NK-92 (cell line): ENCODE data around the gene DENND4B.
"Not testable (repeated sequence)": the region's sequence is repeated elsewhere in the genome, so short reads cannot be mapped to it uniquely, and the experiment has no call there.

Experiments
- DNase-seq: peaks from one replicate; lab custom pipeline; 2025; ENCODE audit not compliant: unreplicated experiment; lab: John Stamatoyannopoulos, UW

The DENND4B gene

DNA sequence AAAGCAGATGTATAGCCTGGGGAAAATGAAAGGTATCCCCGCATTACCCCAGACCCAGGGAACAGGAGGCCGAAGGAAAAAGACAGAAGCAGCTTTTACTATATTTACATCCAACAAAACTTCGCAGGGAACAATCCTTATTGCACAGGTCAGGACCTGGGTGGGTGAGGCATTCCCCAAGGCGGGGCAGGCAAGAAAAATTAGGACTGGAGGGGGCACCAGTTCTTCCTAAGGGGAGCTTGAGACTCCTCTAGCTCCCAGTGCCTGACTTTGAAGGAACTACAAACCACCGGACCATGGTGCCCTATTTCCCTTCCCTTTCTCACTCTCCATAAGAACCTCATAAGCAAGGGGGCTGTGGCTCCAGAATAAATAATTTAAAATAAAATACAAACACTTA is 17.1 kb downstream of the DENND4B start:
- DNase-seq, result no peak

DNA sequence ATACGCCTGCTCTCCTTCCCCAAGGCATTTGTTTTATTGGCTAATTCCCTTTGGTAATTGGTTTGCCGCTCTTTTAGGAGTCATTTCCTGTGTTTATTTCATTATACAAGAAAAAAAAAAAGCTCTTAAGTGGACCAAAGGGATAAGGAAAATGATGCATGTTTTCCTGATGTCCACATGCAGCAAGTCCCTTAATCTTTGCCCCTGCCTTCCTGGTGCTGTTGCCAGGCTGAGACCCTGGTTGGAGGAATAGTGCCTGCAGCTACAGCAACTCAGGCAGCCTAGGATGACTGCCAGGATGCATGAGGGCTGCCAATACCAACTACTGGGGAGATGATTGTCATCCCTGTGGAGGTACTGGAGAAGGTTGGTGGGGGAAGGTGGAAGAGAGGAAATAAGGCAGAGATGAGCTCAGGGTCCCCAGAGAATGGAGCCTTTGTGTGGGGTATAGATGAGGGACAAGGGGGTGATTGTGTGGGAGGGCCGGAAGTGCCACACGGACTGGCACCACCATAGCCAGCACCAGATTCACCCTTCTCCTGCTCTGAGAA is 17.7 kb downstream of the DENND4B start:
- DNase-seq, result no peak

DNA sequence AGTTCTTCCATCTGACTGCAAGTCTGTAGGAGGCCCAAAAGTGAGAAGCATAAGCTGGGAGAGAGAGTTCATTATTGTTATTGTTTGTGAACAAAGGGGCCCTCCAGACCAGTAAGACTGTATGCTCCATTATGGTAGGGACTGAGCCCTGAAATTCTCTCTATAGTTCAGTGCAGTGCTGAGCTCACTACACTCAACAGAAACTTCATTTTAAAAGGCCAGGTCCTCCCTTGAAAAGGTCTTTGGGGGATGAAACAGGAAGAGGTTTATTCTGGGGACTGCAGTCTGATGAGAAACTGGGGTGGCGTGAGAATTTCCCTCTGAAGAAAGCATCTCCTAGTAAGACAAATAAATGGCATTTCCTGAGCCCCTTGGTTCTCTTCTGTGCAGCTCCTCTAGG is 18.3 kb downstream of the DENND4B start:
- DNase-seq, result no peak

DNA sequence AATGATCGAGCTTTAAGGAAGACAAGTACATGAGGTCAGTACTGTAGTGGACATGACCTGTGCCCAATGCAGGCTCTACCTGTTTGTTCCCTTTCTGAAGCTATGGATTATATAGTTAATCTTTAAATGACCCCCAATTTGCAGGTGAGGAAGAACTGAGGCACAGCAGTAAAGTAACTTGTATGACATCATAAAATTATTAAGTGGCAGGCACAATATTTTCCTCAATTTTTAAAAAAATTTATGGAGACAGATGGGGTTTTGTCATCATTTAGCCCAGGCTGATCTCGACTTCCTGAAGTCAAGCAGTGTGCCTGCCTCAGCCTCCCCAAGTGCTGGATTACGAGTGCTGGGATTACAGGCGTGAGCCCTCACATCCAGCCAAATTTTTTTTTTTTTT is 20.1 kb downstream of the DENND4B start:
- DNase-seq, result no peak

DNA sequence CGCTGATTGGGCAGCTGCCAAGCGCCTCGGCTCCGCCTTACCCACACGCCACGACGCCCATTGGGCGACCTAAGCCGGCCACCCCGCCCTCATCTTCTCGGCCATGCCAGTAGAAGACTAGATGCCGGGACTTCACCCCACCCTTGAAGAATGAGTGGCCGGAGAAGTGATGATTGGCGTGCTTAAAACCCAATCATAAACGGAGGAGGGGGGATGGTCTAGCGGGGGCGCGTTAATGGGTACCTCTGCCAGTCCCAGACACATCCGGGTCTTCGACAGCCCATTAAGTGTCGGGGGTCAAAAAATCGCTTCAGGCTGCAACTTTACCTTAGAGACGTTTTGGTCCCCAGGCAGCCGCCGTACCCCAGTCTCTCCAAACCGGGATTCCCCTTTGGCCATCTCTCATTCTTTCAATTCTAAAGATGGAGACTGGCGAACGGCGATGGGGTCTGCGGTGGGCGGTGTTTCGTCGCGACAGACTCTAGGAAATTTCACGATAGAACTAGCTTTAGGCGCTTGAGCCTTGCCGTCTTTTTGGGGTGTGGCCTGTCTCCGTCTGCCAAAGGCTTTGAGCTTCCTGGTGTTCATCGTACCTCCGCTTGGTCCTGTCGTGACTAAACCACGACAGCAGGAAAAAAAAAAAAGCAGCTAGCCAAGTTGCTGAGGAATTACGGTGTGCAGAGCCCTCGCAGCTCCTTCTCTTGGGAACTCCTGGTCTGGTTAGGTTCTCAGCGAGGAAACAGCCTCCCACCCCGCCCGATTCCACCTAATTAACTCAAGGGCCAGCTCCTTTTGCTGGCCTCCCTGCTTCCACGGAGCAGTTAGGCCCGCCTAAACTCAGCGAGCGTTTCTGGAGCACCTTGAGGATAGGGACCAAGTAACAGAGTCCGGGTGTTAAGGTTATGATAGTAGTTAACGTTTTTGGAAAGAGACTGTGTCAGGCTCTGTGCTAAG is 23.3 kb downstream of the DENND4B start, which contains the start of gene GATAD2B:
Gene GATAD2B (minus strand): TSS at position 1 of the 954 bp plus-strand sequence. CDS start 94,625 bp downstream, outside the sequence.
- peak; percentile 98 for DNase-seq

DNA sequence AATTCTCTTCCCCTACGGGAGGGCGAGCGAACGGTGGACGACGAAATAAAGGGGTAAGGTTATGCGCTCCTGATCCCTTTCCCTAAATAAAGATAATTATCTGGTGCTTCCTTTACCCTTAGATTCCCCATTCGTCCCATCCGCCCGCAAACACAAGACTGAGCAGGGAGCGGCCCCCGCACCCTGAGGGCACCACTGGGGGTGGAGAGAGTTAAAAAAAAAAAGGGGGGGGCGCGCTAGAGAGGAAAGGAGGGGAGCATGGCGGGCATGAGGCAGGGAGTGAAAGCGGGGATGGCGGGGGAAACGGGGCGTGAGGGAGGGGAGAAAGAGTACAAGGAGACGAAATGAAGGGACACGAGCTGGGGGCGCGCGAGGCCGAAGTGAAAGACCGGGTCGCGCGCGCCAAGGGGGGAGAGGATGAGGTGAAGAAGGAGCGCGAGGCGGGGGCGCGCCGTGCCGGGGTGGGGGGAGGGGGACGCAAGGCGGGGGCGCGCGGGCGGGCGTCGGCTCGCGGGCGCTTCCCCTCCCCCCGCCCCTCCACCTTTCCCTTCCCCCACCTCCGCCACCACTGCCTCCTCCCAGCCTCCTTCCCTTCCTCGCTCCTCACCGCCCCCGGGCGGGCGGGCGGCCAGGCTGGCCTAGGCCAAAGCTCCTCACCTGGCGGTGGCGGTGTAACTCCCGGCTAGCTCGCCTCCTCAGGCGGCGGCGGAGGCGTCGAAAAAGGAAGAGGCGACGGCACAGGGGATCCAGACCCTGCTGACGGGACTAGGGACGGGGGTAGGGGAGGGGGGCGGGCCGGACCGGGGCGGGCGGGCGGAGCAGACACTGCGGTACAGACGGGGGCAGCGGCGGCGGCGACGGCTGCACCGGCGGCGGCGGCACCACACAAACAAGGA is 24.2 kb downstream of the DENND4B start:
- DNase-seq, result no peak

DNA sequence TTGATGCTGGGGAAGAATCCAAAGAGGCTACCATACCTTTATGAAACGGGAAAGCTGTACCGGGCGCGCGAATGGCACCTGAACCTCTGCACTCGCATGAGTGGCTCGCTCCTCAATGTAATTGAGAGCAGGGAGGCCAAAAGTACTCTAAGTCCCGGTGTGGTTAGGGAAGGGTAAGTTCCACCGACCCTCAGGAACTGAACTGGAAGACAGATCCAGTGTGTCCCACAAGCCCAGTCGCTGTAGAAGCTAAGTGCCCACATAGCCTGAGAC is 24.8 kb downstream of the DENND4B start:
- DNase-seq, result no peak

DNA sequence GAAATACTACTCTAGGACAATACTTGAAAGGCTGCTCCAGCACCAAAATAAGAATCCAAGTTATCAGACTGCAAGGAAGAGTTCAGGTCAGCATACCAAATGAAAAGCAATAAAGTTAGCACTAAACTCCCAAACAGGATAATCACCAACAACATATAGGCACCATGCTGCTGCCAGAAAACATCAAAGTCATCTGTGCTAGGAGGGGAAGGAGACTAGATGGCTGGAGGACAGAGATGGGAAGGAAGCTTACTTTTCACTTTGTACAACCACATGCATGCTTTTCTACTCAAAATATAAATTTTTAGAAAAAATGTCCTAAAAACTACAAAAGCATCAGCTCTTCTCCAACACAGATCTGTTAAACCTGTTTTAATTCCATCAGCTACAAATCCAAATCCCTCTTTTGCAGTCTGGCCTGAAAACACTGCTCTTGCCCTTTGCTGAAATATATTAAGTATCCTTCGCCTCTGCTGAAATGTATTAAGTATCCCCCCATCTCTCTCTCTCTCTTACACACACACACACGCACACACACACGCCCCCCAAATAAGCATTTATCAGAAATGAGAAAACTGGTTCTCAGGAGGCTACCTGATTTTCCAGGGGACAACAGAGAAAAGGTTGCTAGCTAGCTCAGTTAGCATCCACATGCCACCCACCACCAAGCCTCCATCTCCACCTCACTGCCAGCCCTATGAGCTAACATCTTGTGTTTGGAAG is 25.3 kb downstream of the DENND4B start:
- DNase-seq, result no peak

DNA sequence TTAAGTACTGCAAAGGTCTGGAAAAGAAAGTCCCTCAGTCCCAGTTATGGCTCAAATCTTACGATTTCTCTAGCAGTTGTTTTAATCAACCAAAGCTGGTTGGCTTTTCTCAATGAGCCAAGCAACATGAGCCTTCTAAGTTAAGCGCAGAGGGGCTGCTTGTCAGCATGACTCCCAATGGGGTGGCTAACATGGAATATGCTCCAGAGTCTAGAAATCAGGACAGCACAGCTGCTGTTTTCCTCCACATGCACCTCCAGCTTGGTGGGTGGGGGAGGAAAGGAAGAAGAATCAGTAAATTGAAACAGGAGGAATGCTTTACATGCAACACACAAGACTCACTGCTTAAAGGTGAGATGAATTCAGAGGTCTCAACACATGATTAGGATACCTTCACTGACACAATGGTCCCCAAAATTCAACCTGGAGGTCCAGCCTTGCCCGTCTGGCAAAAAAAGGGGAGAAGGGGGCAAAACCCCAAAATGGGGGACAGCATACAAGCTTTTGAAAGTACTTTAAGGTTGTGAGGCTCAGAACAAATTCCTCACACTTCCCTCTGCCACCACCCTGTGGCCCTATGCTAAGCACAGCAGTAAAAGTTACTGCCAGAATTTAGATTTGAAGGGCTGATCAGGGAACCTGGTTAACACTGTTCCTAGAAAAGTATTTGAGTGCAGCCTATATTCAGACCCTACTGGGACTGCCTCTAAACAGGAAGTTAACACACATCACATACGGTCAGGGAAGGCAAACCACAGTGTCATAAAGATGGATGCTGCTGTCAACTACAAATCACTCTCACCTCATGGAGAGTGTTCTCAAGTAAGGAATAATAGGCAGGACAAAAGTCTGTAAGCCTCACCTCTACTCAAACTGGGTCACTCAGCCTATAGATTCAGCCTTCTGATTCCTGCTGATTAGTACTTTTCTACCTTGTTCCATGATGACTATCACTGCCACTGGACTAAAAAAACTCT is 26.4 kb downstream of the DENND4B start:
- DNase-seq, result no peak

DNA sequence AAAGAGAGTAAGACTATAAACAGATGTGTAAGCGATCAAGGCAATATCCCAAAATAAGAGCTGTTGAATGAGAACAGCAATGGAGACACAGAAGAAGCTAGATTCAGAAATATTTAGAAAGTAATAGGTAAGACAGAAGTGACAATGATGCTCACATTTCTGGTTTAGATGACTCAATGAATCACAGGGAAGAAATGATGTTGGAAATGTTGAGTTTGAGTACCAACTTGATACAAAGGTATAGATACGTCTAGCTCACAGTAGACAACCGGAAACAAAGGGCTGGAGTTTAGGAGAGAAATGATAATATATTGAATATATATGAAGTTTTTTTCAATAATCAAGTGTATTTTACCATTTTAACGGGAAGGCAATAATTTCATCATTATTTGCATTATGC is 30.2 kb downstream of the DENND4B start:
- DNase-seq, result no peak

DNA sequence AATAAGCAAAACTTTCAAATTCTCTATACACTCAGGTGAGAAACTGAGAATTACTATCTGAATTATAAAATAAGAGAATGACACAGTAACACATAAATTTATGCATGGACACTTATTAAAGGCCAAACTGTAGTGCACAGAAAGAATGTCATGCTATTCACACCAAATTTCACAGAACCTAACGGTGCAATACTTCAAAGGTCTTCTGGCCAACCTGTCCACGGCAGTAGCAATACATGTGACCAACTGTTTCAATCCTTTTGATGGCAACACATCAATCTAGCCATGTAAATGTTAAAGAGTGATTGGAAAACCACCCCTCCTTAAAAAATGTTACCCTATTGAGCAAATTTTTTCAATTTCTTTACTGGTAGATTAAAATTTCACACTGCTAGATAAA is 34.2 kb downstream of the DENND4B start:
- DNase-seq, result no peak

DNA sequence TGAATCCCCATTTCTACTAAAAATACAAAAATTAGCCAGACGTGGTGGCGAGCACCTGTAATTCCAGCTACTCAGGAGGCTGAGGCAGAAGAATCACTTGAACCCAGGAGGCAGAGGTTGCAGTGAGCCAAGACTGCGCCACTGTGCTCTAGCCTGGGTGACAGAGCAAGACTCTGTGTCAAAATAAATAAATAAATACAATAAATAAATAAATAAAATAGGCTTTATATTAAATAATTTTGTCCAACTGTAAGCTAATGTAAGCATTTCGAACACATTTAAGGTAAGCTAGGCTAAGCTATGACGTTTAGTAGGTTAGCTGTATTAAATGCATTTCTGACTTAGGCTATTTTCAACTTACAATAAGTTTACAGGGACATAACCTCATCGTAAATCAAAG is 36.0 kb downstream of the DENND4B start:
- not testable (repeated sequence) for DNase-seq

DNA sequence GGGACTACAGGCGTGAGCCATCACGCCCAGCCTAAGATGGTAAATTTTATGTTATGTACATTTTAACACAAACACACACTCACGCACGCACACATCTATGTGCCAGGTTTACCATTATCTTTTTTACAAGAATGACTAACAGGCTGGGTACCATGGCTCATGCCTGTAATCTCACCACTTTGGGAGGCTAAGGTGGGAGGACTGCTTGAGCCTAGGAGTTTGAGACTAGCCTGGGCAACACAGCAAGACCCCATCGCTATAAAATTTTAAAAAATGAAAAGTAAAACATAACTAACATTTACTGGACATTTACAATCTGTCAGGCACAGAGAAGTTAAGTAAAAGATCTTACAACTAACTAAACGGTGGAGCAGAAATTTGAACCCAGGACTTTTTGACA is 38.4 kb downstream of the DENND4B start:
- DNase-seq, result no peak

DNA sequence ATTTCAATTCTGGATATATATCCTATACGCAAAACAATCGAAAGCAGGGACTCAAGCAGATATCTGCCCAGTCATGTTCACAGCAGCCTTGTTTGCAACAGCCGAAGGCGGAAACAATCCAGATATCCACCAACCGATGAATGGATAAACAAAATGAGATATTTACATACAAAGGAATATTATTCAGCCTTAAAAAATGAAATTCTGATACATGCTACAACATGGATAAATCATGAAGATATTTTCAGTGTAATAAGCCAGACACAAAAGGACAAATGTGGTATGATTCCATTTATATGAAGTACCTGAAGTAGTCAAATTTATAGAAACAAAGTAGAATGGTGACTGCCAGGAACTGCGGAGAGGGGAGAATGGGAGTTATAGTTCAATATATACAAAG is 39.4 kb downstream of the DENND4B start:
- DNase-seq, result no peak

DNA sequence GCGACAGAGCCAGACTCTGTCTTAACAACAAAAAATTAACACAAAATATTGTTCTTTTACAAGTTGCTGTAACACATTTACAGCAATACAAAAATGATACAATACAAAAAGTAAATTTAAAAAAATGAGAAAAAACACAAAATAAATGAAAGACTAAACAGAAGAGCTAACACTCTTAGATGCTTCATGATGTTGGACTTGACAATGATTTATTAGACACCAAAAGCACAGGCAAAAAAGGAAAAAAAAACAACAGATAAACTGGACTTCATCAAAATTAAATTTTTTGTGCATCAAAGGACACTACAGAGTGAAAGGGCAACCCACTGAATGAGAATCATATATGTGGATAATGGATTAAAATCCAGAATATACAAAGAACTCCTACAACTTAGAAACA is 40.1 kb downstream of the DENND4B start:
- DNase-seq, result no peak

DNA sequence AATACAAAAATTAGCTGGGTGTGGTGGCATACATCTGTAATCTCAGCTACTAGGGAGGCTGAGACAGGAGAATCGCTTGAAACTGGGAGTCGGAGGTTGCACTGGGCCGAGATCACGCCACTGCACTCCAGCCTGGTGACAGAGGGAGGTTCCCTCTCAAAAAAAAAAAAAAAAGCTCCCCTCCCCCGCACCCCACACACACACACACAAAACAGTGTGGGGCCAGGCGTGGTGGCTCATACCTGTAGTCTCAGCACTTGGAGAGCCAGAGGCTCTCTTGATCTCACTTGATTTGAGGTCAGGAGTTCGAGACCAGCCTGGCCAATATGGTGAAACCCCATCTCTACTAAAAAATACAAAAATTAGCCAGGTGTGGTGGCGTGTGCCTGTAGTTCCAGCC is 40.6 kb downstream of the DENND4B start:
- DNase-seq, result not testable (repeated sequence)

DNA sequence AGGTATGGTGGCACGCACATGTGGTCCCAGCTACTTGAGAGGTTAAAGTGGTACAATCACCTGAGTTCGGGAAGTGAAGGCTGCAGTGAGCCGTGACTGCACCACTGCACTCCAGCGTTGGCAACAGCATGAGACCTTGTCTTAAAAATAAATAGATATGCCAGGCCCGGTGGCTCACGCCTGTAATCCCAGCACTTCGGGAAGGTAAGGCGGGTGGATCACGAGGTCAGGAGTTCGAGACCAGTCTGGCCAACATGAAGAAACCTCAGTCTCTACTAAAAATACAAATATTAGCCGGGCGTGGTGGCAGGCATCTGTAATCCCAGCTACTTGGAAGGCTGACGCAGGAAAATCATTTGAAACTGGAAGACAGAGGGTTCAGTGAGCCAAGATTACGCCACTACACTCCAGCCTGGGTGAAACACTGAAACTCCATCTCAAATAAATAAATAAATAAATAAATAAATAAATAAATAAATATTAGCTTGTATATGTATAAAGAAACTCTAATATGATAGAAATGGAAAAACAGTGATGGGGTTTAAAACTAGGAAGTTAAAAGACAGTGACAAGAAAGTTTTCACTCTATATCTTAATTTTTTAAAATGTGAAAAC is 42.6 kb downstream of the DENND4B start:
- DNase-seq, result no peak

DNA sequence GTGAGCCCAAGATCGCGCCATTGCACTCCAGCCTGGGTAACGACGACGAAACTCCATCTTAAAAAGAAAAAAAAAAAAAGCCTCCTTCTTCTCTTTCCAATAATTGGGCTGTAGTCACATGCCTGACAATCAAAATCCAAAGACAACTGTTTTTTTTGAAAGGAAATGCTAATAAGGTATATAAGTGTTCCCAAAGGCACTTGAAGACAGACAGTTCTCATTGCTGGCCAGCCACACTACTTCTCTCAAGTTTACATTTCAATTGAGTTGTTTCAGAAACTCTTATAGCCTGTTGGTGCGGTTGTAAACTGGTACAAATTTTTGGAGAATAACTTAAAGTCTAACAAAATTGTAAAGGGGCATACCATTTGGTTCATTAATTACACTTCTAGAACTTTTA is 47.0 kb downstream of the DENND4B start:
- no peak for DNase-seq

DNA sequence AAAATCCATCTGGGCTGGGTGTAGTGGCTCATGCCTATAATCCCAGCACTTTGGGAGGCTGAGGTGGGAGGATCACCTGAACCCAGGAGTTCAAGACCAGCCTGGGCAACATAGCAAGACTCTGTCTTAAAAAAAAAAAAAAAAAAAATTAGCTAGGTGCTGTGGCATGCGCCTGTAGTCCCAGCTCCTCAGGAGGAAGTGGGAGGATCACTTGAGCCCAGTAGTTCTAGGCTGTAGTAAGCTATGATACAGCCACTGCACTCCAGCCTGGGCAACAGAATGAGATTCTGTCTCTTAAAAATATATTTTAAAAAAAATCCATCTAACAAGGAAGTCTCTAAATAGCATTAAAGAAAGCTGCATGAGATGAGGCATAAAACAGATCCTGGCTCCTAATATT is 50.7 kb downstream of the DENND4B start:
- not testable (repeated sequence) for DNase-seq
